Psoas muscle (tissue), 8 donors: ENCODE results near the gene CLCN1. TPM values are rescaled to one million over a fixed set of nuclear protein-coding genes. Genes with fewer than 3 reads are reported as not detected.

Experiments
- ATAC-seq, 4 donors: fragments of 200-7000 bp; cut with Tn5 transposase; one replicate each; pipeline ENCODE4 v1.9.1; 2020; ENCODE audit warnings: moderate library complexity in 3 of 4, mild to moderate bottlenecking in 2 of 4
- DNase-seq, 2 donors: peaks; one replicate each; pipeline ENCODE4 v3.0.0-alpha.2; 2020
- H3K27ac ChIP-seq: fragments of 200-600 bp; one replicate; pipeline ENCODE4 v1.8.0; 2022
- H3K27me3 ChIP-seq, 3 donors: fragments of 200-600 bp in 1 of 3; one replicate each; pipeline versions ENCODE4 v1.6.1 to v1.8.0; 2013 to 2022; ENCODE audit warnings: low read length in 2 of 3, mild to moderate bottlenecking in 2 of 3, moderate library complexity in 1 of 3; ENCODE audit not compliant: insufficient read depth in 3 of 3
- H3K36me3 ChIP-seq, 2 donors: fragments of 200-600 bp in 1 of 2; one replicate each; pipeline versions ENCODE4 v1.6.1 to v1.8.0; 2013 to 2022; ENCODE audit warnings: low read depth in 1 of 2, mild to moderate bottlenecking in 1 of 2, moderate library complexity in 1 of 2; ENCODE audit not compliant: insufficient read depth in 1 of 2
- H3K4me1 ChIP-seq: fragments of 200-600 bp; one replicate; pipeline ENCODE4 v1.8.0; 2022
- H3K4me3 ChIP-seq: fragments of 200-600 bp; one replicate; pipeline ENCODE4 v1.8.0; 2022; ENCODE audit warnings: mild to moderate bottlenecking
- H3K9me3 ChIP-seq: fragments of 200-600 bp; one replicate; pipeline ENCODE4 v1.8.0; 2022
- CTCF ChIP-seq: fragments of 200-600 bp; IDR thresholded peaks from one replicate; pipeline ENCODE4 v1.8.0; 2022; ENCODE audit warnings: antibody characterized with exemption
- WGBS, 3 donors: extraction: QIAGEN DNeasy Blood & Tissue Kit; methylation state at CpG; one replicate each; pipeline versions ENCODE4 v1.1.6 to v1.1.7; 2013; 5-methylcytosine and 5-hydroxymethylcytosine counted together
- intact Hi-C, 2 donors: fragments of 100-400 bp; cut with DNase I; formaldehyde crosslinking; loops; one replicate each; pipeline versions ENCODE4 v1.11.0 to v1.14.2; 2022
- long read RNA-seq, 2 donors: library from polyadenylated mRNA; unstranded; transcript quantifications; one replicate each; pipeline ENCODE4 v2.0.0, GENCODE V29; 2021
- polyA plus RNA-seq, 3 donors: library from polyadenylated mRNA; stranded (reverse); fragments of 200-250 nt; gene quantifications; one replicate each; pipeline ENCODE4 v1.2.3, GENCODE V29; 2013
- total RNA-seq, 4 donors: library from RNA; stranded (reverse); fragmentation: NEBNext Ultra II Directional in 2 of 4; extraction: Animal tissue kit (Norgen Biotek cat#: 25700) in 2 of 4; gene quantifications; one replicate each; pipeline versions ENCODE4 v1.2.1 to v1.2.4, GENCODE V29; 2021 to 2023
- donor health status: healthy with polysubstance abuse.
- donor health status: DM: no; HTN: no; CAD: no; lungs with moderate emphysema.
- donor health status: Bipolar disorder and iron deficiency.
- donor health status: healthy.
- donor health status: DM: yes; HTN: yes; CAD: no.
- donor health status: DM: no; HTN: no; CAD: no.
- donor health status: DM: no; HTN: no; CAD: no.
- donor health status: DM: yes; HTN: yes; CAD: no.

CLCN1 gene
- total RNA-seq (10 to 100 TPM in 1 of 4 donors, 1 to 10 TPM in 3; 2.9 to 10.9 (median 6.7) TPM), polyA plus RNA-seq (1 to 10 TPM in 2 of 3 donors, under 1 TPM in 1; 0.73 to 5.5 (median 1.3) TPM)
- long read RNA-seq, donor 1, result 0 reads
- long read RNA-seq, donor 2, partial matches to known transcripts, result 1 of 5 reads
- long read RNA-seq, donor 2, other reads (novel, unspliced or antisense), result 2 of 5 reads

- no peaks in the 10 kb centered on the region for H3K27me3 ChIP-seq
- DNase-seq, result peak; percentile 57 to 93
- peak; percentile 89 to 91 (median 90) for ATAC-seq
- H3K9me3 ChIP-seq, result no peaks in the 10 kb centered on the region
- peaks cover 0 to 12% of the 10 kb centered on the region in 2 donors for H3K36me3 ChIP-seq
- intact Hi-C loops, result loop anchor here in 1 of 2 donors (5.0 kb wide), 2 partner anchors 67 to 73 kb away; partner anchors contain the start of gene ZYX
- peak within 1 kb of the TSS; percentile 75 for H3K4me3 ChIP-seq
- peak within 1 kb of the TSS; percentile 89 for H3K27ac ChIP-seq
- 21 to 37% (median 35%) methylated on average over 5 of the region's 5 CpGs for WGBS, 3 donors
- H3K4me1 ChIP-seq, result peaks cover 24% of the 10 kb centered on the region
- no peak for TF ChIP-seq CTCF
These were observed at the start of gene CLCN1 for GRCh38 chr7:143315776-143316175. Gene CLCN1, plus strand, starts transcription at chr7:143316111. Its CDS starts 102 bp downstream, at chr7:143316213.

GRCh38 chr7:143269251-143269650 is 46.7 kb upstream of the CLCN1 start:
- peaks cover 11 to 60% of the 10 kb centered on the region in 2 donors for H3K36me3 ChIP-seq
- ATAC-seq, result no peak

GRCh38 chr7:143271240-143271639 is 44.7 kb upstream of the CLCN1 start:
- Histone ChIP-seq H3K27ac (no peak overlapping the region), H3K4me1 (no peaks in the 10 kb centered on the region), H3K27me3 (no peaks in the 10 kb centered on the region), H3K9me3 (no peaks in the 10 kb centered on the region), H3K4me3 (no peak overlapping the region), H3K36me3 (peaks cover 11 to 46% of the 10 kb centered on the region in 2 donors)
- no peak for TF ChIP-seq CTCF
- no peak for ATAC-seq
- 79 to 91% (median 90%) methylated on average over 1 of the region's 1 CpG for WGBS, 3 donors
- intact Hi-C loops, result no loop called here
- no peak for DNase-seq

More at GRCh38 chr7:143269251-143269650, 46.7 kb upstream of the CLCN1 start:
- H3K27me3 ChIP-seq, result no peaks in the 10 kb centered on the region
- no peaks in the 10 kb centered on the region for H3K9me3 ChIP-seq
- no peak for TF ChIP-seq CTCF
- H3K4me1 ChIP-seq, result no peaks in the 10 kb centered on the region
- WGBS, 3 donors, result 67 to 76% (median 72%) methylated on average over 5 of the region's 5 CpGs
- no peak overlapping the region for H3K27ac ChIP-seq
- intact Hi-C loops, result no loop called here
- H3K4me3 ChIP-seq, result no peak overlapping the region
- no peak for DNase-seq

- Histone ChIP-seq H3K27me3 (no peaks in the 10 kb centered on the region), H3K27ac (no peak overlapping the region), H3K9me3 (no peaks in the 10 kb centered on the region), H3K4me3 (no peak overlapping the region), H3K36me3 (peaks cover 8 to 32% of the 10 kb centered on the region in 2 donors), H3K4me1 (no peaks in the 10 kb centered on the region)
- ATAC-seq (no peak), DNase-seq (no peak)
- 91 to 96% (median 92%) methylated on average over 2 of the region's 2 CpGs for WGBS, 3 donors
- TF ChIP-seq CTCF, result no peak
- intact Hi-C loops, result no loop called here
These were observed 43.0 kb upstream of the CLCN1 start for GRCh38 chr7:143272871-143273270.
